Measurements from ENCODE around the gene CNBD2.
"Not testable (repeated sequence)": the region's sequence is repeated elsewhere in the genome, so short reads cannot be mapped to it uniquely, and the experiment has no call there.

CNBD2 gene

DNA sequence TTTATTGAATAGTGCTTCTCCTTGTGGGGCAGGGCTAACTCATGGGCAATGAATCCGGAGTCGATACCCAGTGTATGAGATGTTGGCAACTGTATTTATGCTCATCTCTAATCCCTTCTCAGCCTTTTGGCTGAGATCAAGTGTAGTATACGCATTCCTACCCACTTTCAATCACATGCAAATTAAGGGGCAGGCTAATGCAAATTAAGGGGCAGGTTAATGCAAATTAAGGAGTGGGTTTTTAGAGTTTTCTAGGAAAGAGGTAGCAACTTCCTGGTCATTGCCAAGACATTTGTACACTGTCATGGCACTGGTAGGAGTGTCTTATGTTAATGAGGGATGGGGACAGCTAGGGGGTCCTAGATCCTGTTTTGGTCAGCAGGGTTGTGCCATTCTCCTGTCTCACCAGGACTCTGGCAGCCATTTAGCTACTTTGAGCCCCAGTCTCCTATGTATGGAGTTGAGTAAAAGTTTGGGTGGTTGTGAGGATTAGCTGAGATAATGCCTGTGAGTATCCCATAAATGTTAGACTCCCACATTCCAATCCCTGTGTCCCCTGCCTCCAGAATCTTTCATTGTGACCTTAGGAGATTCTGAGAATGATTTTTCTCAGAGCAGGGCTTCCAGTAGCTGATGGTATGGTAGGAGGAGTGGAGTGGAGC lies at the start of gene CNBD2:
TSS of gene CNBD2 (plus strand) at position 612 of the 662 bp plus-strand sequence. CDS start 173 bp downstream, outside the sequence.
- in situ Hi-C loops (cut with MboI; ENCODE audit: low sequenced_read_pairs): no loop called here

DNA sequence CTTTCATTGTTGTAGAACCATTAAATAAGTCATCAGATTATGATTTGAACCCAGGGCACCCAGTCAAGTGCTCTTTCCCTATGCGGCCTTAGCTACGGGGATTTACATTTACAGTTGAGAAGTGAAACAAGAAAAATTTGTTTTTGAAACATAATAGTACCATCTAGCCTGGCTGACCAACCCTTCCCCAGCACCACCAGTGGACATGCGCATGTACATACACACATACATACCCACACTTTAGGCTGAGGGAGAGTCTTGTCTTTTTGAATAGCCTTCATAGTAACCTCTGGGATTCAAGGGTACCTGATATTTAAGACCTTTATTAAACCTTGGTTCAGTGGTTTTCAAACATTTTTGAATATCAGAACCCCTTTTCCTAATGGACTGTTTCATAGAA lies 47.9 kb upstream of the CNBD2 start:
- in situ Hi-C loops (cut with MboI; ENCODE audit: low sequenced_read_pairs): no loop called here

DNA sequence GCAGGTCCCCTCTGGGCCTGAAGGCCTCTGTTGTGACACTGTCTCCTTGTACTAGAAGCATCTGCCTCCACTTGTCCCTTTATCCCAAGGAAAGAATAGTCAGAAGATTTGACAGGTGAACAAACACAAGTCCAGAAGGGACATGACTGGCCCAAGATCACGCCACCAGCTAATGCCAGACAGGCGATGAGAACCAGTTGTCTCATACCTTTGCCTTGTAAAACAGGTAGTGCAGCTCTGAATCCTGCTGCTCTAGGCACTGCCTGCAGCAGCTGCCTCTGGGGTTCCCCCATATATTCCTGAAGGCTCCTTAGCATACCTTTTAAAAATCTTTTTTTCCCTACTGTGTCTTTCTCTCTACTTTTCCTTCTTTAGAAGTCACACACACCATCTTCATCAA lies 39.1 kb upstream of the CNBD2 start:
- in situ Hi-C loops (cut with MboI; ENCODE audit: low sequenced_read_pairs): no loop called here

DNA sequence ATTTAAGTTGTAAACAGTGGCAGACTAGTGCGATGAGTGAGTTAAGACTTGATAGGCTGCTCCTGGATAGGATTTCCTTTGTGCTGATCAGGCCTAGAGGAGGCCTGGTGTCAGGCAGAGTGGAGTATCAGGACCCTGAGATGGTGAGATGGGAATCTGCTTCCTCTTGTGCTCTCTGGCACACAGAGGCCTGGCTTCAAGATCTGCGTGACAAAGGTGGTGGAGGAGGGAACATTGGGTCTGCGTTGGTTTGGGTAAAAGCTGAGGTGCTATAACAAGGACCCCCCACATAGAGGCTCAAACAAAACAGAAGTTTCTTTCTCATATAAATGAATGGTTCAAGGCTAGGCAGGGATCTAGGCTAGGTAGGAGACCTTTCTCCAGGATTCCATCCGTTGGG lies 34.3 kb upstream of the CNBD2 start:
- in situ Hi-C loops (cut with MboI; ENCODE audit: low sequenced_read_pairs): no loop called here

DNA sequence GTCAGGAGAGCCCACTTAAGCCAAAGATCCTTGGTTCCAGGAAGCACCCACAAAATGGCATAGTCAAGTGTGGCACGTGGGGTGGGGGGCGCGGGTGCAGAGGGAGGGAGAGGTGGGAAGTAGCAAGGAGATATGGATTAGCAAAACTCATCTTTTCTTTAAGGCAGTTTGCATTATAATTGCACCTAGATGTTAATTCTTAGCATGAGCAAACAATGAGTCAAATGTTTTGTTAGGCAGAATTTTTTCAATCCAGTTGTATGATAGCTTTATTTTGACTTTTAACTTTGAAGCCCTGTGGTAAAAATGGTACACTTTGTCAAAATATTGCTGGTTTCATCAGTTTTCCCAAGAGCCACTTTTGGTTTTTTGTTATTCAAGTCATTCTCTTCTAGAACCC lies 29.1 kb upstream of the CNBD2 start:
- in situ Hi-C loops (cut with MboI; ENCODE audit: low sequenced_read_pairs): no loop called here

DNA sequence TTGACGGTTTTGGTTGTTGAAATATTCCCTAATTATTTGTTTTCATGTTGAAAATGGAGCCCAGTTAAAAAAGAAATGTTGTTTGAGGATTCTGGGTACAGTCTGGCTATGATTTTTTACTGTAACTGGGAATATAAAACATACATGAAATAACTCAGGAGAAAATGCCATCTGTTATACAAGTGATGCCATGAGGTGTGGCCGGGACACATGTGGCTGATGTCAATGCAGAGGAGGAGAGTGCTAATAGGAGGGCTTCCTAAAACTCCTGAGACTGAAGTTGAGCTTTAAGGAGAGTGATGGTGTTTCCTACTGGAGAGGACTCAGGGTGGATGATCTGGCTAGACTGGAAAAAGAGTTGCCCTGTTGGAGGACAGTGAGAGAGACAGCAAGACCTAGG lies 26.8 kb upstream of the CNBD2 start:
- in situ Hi-C loops (cut with MboI; ENCODE audit: low sequenced_read_pairs): no loop called here

DNA sequence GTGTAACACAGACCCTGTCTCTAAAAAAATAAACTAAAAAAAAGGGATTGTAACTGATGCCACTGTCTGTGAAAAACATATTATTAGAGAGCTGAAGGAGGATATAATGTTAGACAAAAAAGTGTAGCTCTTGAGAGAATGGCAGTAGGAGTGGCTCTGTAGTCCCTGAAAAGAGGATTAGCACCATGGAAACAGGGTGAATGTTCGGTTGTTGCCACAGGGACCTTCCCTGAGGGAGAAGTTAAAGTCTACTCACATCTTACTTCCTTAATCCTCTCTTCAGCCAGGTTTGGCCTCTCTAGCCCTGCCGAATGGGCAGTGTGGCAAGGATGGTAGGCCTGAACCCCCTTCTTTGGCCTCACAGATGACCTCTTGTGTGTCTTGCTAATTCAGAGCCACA lies 26.1 kb upstream of the CNBD2 start:
- in situ Hi-C loops (cut with MboI; ENCODE audit: low sequenced_read_pairs): no loop called here

DNA sequence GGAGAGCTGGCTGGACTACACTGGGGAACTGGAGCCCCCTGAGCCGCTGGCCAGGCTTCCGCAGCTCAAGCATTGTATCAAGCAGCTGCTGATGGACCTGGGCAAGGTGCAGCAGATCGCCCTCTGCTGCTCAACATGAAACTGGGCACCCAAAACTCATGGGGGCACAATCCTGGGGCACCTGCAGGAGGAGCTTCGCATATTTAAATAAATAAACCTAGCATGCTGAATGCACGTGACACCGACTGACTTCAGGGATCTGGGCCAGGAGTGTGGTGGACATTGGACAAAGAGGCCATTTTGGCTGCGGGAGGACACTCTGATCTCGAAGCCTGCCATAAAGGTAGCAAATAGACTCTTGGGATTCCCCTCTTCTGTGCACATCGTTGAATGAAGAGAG lies 20.9 kb upstream of the CNBD2 start:
- in situ Hi-C loops (cut with MboI; ENCODE audit: low sequenced_read_pairs): no loop called here

DNA sequence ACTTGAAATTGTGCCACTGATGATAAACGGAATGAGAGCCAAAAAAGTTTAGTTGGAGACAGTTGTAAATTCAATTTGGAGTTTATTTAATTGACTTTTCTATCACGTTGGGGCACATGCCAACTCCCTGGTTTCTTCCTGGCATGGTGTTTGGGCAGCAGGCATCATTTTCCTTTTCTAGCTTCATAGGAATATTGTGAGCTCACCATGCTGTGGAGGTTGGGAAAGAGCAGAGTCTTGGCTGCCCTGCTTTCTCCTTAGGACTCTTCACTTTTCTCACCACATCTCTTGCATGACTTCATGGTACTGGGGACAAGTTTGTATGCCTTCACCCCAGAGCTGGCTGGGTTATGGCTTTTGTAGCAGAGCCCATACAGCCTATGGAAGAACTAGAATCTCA lies 20.5 kb upstream of the CNBD2 start:
- in situ Hi-C loops (cut with MboI; ENCODE audit: low sequenced_read_pairs): no loop called here

DNA sequence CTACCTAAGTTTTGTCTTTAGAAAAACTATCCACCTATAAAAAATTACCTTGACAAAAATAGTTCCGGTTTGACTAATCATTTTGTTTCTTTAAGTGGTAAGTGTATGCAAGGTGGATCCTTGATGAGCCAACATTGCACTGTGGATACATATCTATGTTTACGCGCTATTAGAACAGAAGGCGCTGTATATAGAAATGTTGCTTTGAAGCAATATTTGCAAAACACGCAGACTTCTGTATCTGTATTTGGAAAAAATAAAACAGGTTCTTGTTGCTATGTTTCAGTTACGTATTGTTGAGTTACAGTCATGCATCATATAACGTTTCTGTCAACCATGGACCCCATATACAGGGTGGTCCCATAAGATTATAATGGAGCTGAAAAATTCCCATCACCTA lies 18.3 kb upstream of the CNBD2 start:
- in situ Hi-C loops (cut with MboI; ENCODE audit: low sequenced_read_pairs): no loop called here

DNA sequence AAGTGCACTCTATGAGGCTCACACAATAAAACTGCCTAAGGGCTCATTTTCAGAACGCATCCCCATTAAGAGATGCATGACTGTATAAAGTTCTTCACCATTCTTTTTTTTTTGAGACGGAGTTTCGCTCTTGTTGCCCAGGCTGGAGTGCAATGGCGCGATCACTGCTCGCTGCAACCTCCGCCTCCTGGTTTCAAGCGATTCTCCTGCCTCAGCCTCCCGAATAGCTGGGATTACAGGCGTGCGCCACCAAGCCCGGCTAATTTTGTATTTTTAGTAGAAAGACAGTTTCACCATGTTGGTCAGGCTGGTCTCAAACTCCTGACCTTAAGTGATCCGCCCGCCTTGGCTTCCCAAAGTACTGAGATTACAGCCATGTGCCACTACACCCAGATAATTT lies 16.3 kb upstream of the CNBD2 start:
- in situ Hi-C loops (cut with MboI; ENCODE audit: low sequenced_read_pairs): not testable (repeated sequence)

DNA sequence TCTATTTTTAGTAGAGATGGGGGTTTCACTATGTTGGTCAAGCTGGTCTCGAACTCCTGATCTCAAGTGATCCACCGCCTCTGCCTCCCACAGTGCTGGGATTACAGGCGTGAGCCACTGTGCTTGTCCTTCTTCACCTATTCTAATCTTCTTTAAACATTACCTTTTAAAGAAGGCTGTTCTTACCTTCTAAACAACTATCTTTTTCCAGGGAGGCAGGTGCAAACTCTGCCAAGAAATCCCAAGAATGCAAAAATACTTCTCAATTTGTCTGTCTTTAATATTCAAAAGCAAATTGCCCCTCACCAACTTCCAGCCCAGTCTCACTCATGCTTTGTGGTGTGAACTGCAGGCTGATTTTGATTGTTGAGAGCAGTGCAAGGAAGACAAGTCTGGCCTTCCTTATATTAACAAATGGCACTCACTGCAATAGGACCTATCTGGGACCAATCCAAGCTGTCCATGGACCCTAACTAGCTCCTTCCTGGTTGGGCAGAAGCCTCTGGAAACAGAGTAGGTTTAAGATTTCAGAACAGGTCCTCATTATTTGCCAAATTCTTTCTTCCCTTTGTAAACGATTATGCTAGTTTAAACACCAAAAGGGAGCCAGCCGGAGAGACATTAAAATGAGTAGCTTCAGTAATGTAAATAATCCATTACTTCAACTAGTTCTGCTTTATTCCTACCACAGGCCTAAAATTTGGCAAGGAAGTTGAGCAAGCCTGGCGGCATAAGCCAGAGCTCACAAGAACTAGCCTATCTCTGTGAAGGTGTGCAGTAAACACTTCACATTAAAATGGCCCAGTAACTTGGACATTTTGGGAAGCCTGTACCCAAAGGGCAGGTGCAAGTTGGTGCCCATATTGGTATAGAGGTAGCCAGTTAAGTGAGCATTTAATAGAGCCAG lies 15.7 kb upstream of the CNBD2 start:
- in situ Hi-C loops (cut with MboI; ENCODE audit: low sequenced_read_pairs): no loop called here

DNA sequence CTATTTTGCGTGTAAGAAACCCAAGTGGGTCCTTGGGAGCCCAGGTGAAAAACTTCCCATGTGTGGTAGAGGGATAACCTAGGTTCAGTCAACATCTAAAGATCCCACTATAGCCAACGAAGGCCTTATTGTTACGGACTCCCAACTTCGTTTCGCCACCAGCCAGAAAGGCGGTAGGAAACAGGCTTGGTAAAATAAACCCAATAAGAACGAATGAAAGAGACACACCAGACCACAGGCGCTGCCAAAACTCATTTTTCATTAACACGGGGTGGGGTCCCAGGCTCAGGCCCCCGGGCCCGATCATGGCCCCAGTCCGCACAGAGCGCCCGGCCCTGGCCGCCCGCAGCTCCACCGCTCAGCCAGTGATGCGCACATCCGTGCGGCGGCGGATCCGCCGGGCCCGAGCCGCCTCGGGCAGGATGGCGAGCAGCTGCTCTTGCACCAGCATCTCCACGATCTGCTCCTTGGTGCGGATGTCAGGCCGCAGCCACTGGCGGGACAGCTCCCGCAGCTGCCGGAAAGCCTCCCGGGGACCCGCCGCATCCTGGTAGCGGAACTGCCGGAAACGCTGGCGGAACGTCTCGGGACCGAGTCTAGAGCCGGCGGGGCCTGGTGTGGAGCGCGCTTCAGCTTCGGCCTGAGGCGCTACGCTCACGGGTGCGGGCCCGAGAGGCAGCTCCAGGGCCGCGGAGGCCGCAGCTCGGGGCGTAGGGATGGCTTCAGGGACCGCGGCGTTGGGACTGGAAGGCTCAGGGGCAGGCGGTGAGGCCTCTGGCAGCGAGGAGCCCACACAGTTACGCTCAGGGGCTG lies 14.8 kb upstream of the CNBD2 start:
- in situ Hi-C loops (cut with MboI; ENCODE audit: low sequenced_read_pairs): no loop called here

DNA sequence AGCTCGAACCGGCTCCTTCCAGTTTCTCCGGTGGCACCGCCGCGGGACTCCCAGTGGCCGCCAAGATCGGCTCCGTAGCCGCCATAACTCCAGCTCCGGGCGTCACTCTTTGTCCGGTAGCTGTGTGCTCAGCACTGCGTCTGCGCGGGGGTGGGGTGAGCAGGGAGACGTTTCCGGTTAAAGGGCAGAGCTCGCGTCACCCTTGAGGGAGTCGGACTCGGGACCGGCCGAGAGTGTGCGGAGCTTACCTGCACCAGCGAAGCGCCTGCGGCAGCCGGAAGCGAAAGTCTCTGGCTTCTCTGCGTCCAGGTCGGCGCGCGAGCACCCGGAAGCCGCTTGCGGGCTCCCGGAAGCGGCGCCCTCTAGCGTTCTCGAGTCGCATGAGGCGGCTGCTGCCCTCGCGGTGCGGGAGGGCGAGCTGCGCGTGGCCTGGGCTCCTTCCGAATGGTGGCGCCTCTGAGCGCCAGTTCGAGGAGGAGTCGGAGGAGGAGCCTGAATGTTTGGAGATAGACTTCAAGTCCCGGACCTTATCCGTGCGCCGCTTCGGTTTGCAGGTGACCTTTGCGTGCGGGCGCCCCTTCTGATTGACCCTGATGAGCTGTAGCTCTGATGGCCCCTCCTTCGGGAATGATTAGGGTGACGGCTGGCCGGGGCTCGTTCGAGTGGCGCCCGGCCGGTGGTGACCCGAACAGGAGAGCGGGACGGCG lies 14.0 kb upstream of the CNBD2 start, which contains the start of gene SCAND1:
TSS of gene SCAND1 (minus strand) at position 303 of the 707 bp plus-strand sequence. CDS start at position 85, 218 bp downstream.
- in situ Hi-C loops (cut with MboI; ENCODE audit: low sequenced_read_pairs): no loop called here

DNA sequence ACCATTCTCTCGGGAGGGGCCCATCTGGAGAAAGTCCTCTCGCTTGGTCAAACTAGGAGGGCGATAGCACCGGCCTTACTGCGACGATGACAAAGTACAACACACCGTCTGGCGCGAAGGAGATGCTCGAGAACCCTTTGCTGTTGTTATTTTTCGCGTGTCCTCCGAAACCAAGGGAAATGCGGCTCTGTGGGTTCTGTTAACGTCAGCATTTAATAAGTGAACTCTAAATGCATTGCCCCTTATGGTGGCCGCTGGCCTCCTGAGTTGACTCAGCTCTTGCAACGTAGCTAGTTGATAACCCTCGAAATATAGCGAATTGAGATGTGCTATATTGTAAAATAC lies 13.5 kb upstream of the CNBD2 start:
- in situ Hi-C loops (cut with MboI; ENCODE audit: low sequenced_read_pairs): no loop called here

DNA sequence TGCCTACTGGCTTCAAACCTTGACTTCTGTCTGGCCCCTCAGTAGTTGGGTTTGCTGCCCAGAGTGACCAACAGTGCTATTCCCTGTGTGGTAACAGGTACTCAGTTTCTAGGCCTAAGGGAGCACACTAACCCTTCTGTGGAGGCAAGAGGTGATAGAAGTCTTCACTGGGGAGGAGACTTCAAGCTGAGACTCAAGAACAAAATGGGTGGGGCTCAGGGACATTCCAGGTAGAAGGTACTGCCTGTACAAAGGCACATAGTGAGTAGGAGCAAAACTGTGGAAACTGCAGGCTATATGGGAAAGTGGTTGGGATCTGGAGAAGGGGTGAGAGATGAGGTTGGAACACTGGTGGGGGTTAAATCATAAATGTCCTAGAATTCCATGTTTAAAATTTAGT lies 11.8 kb upstream of the CNBD2 start:
- in situ Hi-C loops (cut with MboI; ENCODE audit: low sequenced_read_pairs): no loop called here

DNA sequence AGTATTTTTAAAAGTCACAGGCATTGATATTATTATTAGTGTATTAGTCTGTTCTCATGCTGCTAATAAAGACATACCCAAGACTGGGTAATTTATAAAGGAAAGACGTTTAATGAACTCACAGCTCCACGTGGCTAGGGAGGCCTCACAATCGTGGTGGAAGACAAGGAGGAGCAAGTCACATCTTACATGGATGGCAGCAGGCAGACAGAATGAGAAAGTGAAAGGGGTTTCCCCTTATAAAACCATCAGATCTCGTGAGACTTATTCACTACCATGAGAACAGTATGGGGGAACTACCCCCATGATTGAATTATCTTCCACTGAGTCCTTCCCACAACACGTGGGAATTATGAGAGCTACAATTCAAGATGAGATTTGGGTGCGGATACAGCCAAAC lies 9.1 kb upstream of the CNBD2 start:
- in situ Hi-C loops (cut with MboI; ENCODE audit: low sequenced_read_pairs): not testable (repeated sequence)

DNA sequence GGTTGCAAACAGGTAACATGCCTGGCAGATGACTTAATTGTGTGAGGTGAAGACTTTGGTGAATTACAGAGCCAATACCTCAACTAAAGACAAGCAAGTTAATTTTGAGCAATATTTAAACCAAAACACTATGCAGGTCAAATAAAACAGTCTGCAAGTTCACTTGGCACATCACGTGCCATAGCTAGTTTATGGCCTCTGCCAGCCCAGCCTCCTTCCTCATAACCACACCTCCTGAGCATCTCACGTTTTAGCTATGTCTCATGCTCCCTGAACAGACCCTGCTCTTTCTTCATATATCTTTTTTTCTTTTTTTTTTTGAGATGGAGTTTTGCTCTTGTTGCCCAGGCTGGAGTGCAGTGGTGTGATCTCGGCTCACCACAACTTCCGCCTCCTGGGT lies 4.5 kb upstream of the CNBD2 start:
- in situ Hi-C loops (cut with MboI; ENCODE audit: low sequenced_read_pairs): no loop called here

DNA sequence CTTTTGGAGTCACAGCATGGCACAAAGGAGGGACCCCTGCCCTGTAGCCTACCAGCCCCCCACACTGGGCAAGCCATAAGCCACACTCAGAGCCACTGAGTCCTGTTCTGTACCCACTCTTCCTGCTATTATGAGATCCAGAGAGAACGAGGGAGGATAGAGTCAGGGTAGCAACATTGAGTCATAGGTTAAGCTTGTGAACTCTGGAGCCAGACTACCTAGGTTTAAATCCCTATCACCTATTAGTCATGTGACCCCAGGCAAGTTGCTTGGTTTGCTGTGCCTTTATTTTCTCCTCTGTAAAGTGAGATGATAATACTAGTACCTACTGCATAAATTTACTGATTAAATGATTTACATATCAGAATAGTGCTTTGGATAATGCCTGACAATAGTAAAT lies 540 bp downstream of the CNBD2 start:
- in situ Hi-C loops (cut with MboI; ENCODE audit: low sequenced_read_pairs): no loop called here

DNA sequence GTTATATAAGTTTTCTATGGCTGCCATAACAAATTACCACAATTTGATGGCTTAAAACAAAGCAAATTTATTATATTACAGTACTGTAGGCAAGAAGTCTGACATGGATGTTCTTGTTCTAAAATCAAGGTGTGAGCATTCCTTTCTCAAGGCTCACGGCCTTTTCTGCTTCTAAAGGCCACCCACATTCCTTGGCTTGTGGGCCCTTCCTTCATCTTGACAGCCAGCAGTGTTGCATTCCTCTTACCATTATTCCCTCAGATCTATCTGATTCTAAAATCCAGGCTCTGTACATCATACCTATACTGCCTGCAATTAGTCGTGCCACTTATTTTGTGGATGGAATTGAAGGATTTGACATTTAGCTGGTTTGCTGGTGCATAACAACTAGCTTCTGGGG lies 3.6 kb downstream of the CNBD2 start:
- in situ Hi-C loops (cut with MboI; ENCODE audit: low sequenced_read_pairs): no loop called here

DNA sequence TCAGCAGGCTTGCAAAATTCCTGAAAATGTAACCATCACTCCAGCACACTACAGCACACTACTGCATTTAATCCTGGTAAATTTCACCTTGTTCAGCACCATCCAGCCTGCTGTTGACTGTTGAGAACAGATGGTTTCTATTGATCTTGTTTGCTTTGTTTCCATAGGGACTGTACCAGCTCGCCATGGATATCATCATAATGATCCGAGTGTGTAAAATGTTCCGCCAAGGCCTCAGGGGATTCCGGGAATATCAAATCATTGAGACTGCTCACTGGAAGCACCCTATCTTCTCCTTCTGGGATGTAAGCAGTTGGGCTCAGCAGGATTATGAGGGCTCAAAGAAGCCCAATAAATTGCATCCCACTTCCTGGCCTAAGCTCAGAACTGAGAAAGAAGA lies 4.1 kb downstream of the CNBD2 start:
- in situ Hi-C loops (cut with MboI; ENCODE audit: low sequenced_read_pairs): no loop called here
